Nephron progenitor cell (in vitro differentiated cells): Measurements from ENCODE around the gene GLRA3.

Source experiments
- DNase-seq: peaks from one replicate; pipeline ENCODE4 v3.0.0; 2021
- H3K27ac Mint-ChIP-seq: 2 replicates; pipeline ENCODE4 v1.8.0; 2021; ENCODE audit warnings: mild to moderate bottlenecking, moderate library complexity, mixed read lengths
- H3K27me3 Mint-ChIP-seq: 2 replicates; pipeline ENCODE4 v1.8.0; 2021; ENCODE audit warnings: mild to moderate bottlenecking, low read depth, mixed read lengths; ENCODE audit not compliant: poor library complexity
- H3K36me3 Mint-ChIP-seq: 2 replicates; pipeline ENCODE4 v1.8.0; 2021; ENCODE audit warnings: low read depth, mixed read lengths
- H3K4me1 Mint-ChIP-seq: 2 replicates; pipeline ENCODE4 v1.8.0; 2021; ENCODE audit warnings: mixed read lengths
- H3K4me3 Mint-ChIP-seq: 2 replicates; pipeline ENCODE4 v1.8.0; 2021; ENCODE audit warnings: mild to moderate bottlenecking, moderate library complexity, mixed read lengths
- H3K9me3 Mint-ChIP-seq: 2 replicates; pipeline ENCODE4 v1.8.0; 2021; ENCODE audit warnings: mild to moderate bottlenecking, moderate library complexity, mixed read lengths
- CTCF ChIP-seq: fragments of 200-600 bp; sonication (generic); IDR thresholded peaks from 2 replicates; pipeline ENCODE4 v1.5.0; 2021; ENCODE audit warnings: antibody characterized with exemption

GLRA3 gene

GRCh38 chr4:174764105-174764729, 64.8 kb downstream of the GLRA3 start:
- no peak overlapping the region for H3K4me3 Mint-ChIP-seq
- no peaks in the 10 kb centered on the region for H3K36me3 Mint-ChIP-seq
- no peak for DNase-seq
- no peaks in the 10 kb centered on the region for H3K4me1 Mint-ChIP-seq
- H3K27ac Mint-ChIP-seq: no peak overlapping the region
- peak; percentile 73 for TF ChIP-seq CTCF
- H3K27me3 Mint-ChIP-seq: peaks cover 3% of the 10 kb centered on the region
- peaks cover 5% of the 10 kb centered on the region for H3K9me3 Mint-ChIP-seq

GRCh38 chr4:174763454-174764104, 65.5 kb downstream of the GLRA3 start:
- Mint-ChIP-seq H3K36me3 (no peaks in the 10 kb centered on the region), H3K4me1 (no peaks in the 10 kb centered on the region), H3K27ac (no peak overlapping the region), H3K4me3 (no peak overlapping the region), H3K9me3 (peaks cover 5% of the 10 kb centered on the region), H3K27me3 (peaks cover 3% of the 10 kb centered on the region)
- TF ChIP-seq CTCF: no peak
- no peak for DNase-seq

GRCh38 chr4:174761451-174761850, 67.6 kb downstream of the GLRA3 start:
- Mint-ChIP-seq H3K9me3 (no peaks in the 10 kb centered on the region), H3K4me1 (peaks cover 8% of the 10 kb centered on the region), H3K27ac (no peak overlapping the region), H3K27me3 (peaks cover 3% of the 10 kb centered on the region), H3K36me3 (no peaks in the 10 kb centered on the region), H3K4me3 (no peak overlapping the region)
- DNase-seq: no peak
- TF ChIP-seq CTCF: no peak

- DNase-seq: peak; percentile 7
- Mint-ChIP-seq H3K27me3 (no peaks in the 10 kb centered on the region), H3K9me3 (no peaks in the 10 kb centered on the region), H3K36me3 (no peaks in the 10 kb centered on the region), H3K4me1 (peaks cover 8% of the 10 kb centered on the region), H3K4me3 (no peak overlapping the region), H3K27ac (no peak overlapping the region)
- TF ChIP-seq CTCF: no peak
Measured at GRCh38 chr4:174757736-174758135, 71.3 kb downstream of the GLRA3 start.

GRCh38 chr4:174753021-174753420, 76.0 kb downstream of the GLRA3 start:
- H3K27me3 Mint-ChIP-seq: peaks cover 4% of the 10 kb centered on the region
- no peak overlapping the region for H3K27ac Mint-ChIP-seq
- DNase-seq: no peak
- H3K4me1 Mint-ChIP-seq: peaks cover 6% of the 10 kb centered on the region
- H3K36me3 Mint-ChIP-seq: no peaks in the 10 kb centered on the region
- H3K9me3 Mint-ChIP-seq: no peaks in the 10 kb centered on the region
- no peak overlapping the region for H3K4me3 Mint-ChIP-seq
- TF ChIP-seq CTCF: no peak

GRCh38 chr4:174752026-174752425, 77.0 kb downstream of the GLRA3 start:
- H3K36me3 Mint-ChIP-seq: no peaks in the 10 kb centered on the region
- H3K4me1 Mint-ChIP-seq: no peaks in the 10 kb centered on the region
- TF ChIP-seq CTCF: no peak
- H3K9me3 Mint-ChIP-seq: no peaks in the 10 kb centered on the region
- H3K27me3 Mint-ChIP-seq: peaks cover 4% of the 10 kb centered on the region
- no peak for DNase-seq
- no peak overlapping the region for H3K4me3 Mint-ChIP-seq
- H3K27ac Mint-ChIP-seq: no peak overlapping the region
